SK-N-MC (cell line): ENCODE data around the gene PI4KA.

Experiments used
- DNase-seq: peaks from one replicate; pipeline ENCODE4 v3.0.0-alpha.2; 2011; ENCODE audit warnings: low read depth, low spot score
- H3K27ac ChIP-seq: fragments of 200-600 bp; sonication (generic); 2 replicates; pipeline ENCODE4 v1.5.1; 2016; ENCODE audit warnings: mixed run types
- H3K36me3 ChIP-seq: fragments of 200-600 bp; sonication (generic); 2 replicates; pipeline ENCODE4 v1.6.1; 2017; ENCODE audit warnings: antibody characterized with exemption, low read length, mixed read lengths; ENCODE audit not compliant: insufficient read depth
- H3K4me3 ChIP-seq: fragments of 200-600 bp; sonication (generic); 2 replicates; pipeline ENCODE4 v1.5.1; 2016
- H3K9ac ChIP-seq: fragments of 200-600 bp; sonication (generic); 2 replicates; pipeline ENCODE4 v1.8.0; 2017; ENCODE audit warnings: mixed run types, mixed read lengths; ENCODE audit not compliant: insufficient read length
- H3K9me3 ChIP-seq: fragments of 200-600 bp; sonication (generic); 2 replicates; pipeline ENCODE4 v1.6.1; 2017; ENCODE audit warnings: low read depth, mild to moderate bottlenecking, antibody characterized with exemption, low read length, moderate library complexity, mixed read lengths
- EZH2 ChIP-seq: fragments of 200-600 bp; sonication (generic); IDR thresholded peaks from one replicate; pipeline ENCODE4 v1.6.1; 2017; ENCODE audit warnings: antibody characterized with exemption
- FOXP2 ChIP-seq: optimal IDR thresholded peaks from 2 replicates; pipeline ENCODE3; 2011; ENCODE audit warnings: mild to moderate bottlenecking, moderate library complexity; ENCODE audit not compliant: insufficient read depth; ENCODE audit errors: extremely low read length, control extremely low read depth
- POLR2AphosphoS5 ChIP-seq: IDR thresholded peaks from 2 replicates; pipeline ENCODE4 v1.6.1; 2012; ENCODE audit warnings: mild to moderate bottlenecking, low read depth, low read length, borderline replicate concordance

Gene PI4KA

DNA sequence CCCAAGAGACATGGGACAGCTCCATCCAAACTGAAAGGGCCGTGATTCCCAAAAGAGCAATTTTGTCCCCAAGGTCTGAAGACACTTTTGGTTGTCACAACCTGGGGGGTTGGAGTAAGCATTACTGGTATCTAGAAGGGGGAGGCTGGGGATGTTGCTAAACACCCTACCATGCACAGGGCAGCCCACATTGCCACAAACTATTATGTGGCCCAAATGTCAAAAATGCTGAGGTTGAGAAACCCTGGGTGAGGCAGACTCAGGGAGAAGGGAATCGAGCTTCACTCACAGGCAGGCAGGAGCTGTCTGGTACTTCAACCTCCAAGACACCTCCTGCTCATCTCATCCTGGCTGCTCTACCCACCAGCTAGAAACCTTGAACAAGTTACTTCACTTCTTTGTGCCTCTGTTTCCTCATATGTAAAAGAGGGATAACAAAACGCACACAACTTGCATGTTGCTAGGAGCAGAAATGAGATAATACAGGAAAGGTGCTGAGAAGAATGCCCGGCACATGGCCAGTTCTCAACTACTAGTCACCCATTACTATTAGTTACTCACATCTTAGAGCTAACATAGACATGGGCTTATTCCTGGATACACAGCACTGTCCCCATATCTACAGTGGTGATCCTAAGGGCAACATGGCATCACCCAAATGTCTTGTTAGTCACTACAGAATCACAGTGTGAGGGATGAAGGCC, 75.9 kb downstream of the PI4KA start:
- Histone ChIP-seq H3K9ac (no peak overlapping the region), H3K36me3 (no peaks in the 10 kb centered on the region; the same call in 1 of the 2 replicates)

DNA sequence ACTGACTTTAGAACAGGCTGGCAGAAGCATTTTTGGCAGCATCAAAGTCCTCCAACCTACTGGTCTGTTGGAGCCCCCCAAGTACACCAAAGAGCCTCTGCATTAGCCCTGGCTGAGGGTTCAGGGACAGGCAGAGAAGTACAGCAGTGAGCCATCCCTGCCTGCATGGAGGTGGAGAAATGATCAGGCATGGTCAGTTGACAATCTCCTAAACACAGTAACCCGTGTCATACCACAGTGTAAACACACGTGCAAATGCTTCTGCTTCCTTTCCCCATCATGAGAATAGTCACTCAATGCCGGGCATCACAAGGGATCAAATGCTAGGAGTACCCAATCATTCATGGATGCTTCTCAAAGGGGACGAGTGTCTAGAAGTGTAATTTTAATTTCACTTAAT, 76.5 kb downstream of the PI4KA start:
- no peaks in the 10 kb centered on the region; the same call in 1 of the 2 replicates for H3K36me3 ChIP-seq
- H3K9ac ChIP-seq: no peak overlapping the region
- DNase-seq: no peak
- H3K9me3 ChIP-seq: no peaks in the 10 kb centered on the region
- no peak for TF ChIP-seq FOXP2
- no peak for TF ChIP-seq POLR2AphosphoS5
- no peak for TF ChIP-seq EZH2
- H3K27ac ChIP-seq: no peak overlapping the region
- no peak overlapping the region for H3K4me3 ChIP-seq

More for the DNA sequence above, 75.9 kb downstream of the PI4KA start:
- Histone ChIP-seq H3K9me3 (no peaks in the 10 kb centered on the region), H3K4me3 (no peak overlapping the region), H3K27ac (no peak overlapping the region)
- TF ChIP-seq POLR2AphosphoS5 (no peak), EZH2 (no peak), FOXP2 (no peak)
- no peak for DNase-seq

DNA sequence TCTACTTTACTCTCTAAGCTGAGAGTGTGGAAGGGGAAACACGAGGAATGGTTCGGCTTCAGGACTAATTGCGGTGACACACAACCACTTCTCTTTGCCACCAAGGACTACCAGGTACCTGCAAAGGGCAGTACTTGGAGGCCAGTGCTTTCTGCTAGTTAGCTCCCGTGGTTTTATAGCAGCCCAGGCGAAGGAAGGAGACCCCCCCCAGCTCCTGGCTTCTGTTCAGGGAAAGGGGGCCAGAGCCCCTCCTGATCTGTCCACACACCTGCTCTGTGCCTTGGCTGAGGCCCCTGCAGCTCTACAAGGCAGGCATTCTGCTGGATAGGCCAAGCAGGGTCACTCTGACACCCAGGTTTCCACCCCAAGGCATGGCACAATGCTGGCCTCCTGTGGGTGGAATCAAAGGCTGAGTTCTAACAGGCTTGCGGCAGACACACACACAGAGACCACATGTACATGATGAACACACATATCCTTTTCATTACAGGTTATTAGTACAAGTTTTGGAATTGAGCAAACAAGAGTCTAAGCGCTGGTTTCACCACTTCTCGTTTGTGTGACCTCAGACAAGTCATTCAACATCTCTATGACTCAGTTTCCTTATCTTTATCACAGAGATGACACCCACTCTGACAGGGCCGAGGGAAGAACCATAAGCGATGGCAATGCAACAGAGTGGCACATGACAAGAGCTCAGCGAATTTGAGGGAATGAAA, 77.2 kb downstream of the PI4KA start:
- no peak overlapping the region for H3K4me3 ChIP-seq
- H3K36me3 ChIP-seq: no peaks in the 10 kb centered on the region; the same call in 1 of the 2 replicates
- no peaks in the 10 kb centered on the region for H3K9me3 ChIP-seq
- no peak for DNase-seq
- no peak overlapping the region for H3K9ac ChIP-seq
- TF ChIP-seq FOXP2: no peak
- TF ChIP-seq POLR2AphosphoS5: no peak
- no peak for TF ChIP-seq EZH2
- no peak overlapping the region for H3K27ac ChIP-seq

GRCh38 chr22:20779818-20780158, 78.8 kb downstream of the PI4KA start:
- no peaks in the 10 kb centered on the region for H3K9me3 ChIP-seq
- no peak overlapping the region for H3K9ac ChIP-seq
- H3K27ac ChIP-seq: no peak overlapping the region
- no peaks in the 10 kb centered on the region; the same call in 1 of the 2 replicates for H3K36me3 ChIP-seq
- H3K4me3 ChIP-seq: no peak overlapping the region
- no peak for TF ChIP-seq FOXP2
- no peak for TF ChIP-seq EZH2
- no peak for TF ChIP-seq POLR2AphosphoS5
- DNase-seq: no peak

- H3K9ac ChIP-seq: no peak overlapping the region
These were observed 79.4 kb downstream of the PI4KA start for GRCh38 chr22:20779014-20779817.

GRCh38 chr22:20777420-20778177, 81.0 kb downstream of the PI4KA start:
- Histone ChIP-seq H3K9ac (no peak overlapping the region), H3K27ac (no peak overlapping the region), H3K9me3 (no peaks in the 10 kb centered on the region), H3K36me3 (no peaks in the 10 kb centered on the region; the same call in 1 of the 2 replicates), H3K4me3 (no peak overlapping the region)
- no peak for DNase-seq
- TF ChIP-seq FOXP2 (no peak), EZH2 (no peak), POLR2AphosphoS5 (no peak)

More at GRCh38 chr22:20779014-20779817, 79.4 kb downstream of the PI4KA start:
- Histone ChIP-seq H3K36me3 (no peaks in the 10 kb centered on the region; the same call in 1 of the 2 replicates), H3K27ac (no peak overlapping the region), H3K9me3 (no peaks in the 10 kb centered on the region), H3K4me3 (no peak overlapping the region)
- no peak for TF ChIP-seq POLR2AphosphoS5
- TF ChIP-seq EZH2: no peak
- no peak for TF ChIP-seq FOXP2
- no peak for DNase-seq

GRCh38 chr22:20776624-20777405, 81.8 kb downstream of the PI4KA start:
- Histone ChIP-seq H3K27ac (no peak overlapping the region), H3K9me3 (no peaks in the 10 kb centered on the region), H3K9ac (no peak overlapping the region), H3K36me3 (no peaks in the 10 kb centered on the region; the same call in 1 of the 2 replicates), H3K4me3 (no peak overlapping the region)
- DNase-seq: no peak
- no peak for TF ChIP-seq POLR2AphosphoS5
- TF ChIP-seq FOXP2: no peak
- no peak for TF ChIP-seq EZH2
